Esophagus squamous epithelium (tissue), 4 donors: ENCODE measurements around the gene CYB5R4.

Source experiments
- POLR2A ChIP-seq, 4 donors: fragments of 450-650 bp; IDR thresholded peaks; one replicate each; pipeline ENCODE4 v1.6.1; 2017; ENCODE audit warnings: antibody characterized with exemption in 4 of 4, mild to moderate bottlenecking in 4 of 4, moderate library complexity in 3 of 4
- TF ChIP-seq, protein P1 (sequence below), 6 experiments: fragments of 450-650 bp in 4 of 6; fragments of 200-600 bp in 2 of 6; sonication (generic) in 2 of 6; IDR thresholded peaks; one replicate each; pipeline ENCODE4 v1.5.1; 2016 to 2019; ENCODE audit warnings: antibody characterized with exemption in 6 of 6, mild to moderate bottlenecking in 4 of 6, moderate library complexity in 4 of 6

DNA sequence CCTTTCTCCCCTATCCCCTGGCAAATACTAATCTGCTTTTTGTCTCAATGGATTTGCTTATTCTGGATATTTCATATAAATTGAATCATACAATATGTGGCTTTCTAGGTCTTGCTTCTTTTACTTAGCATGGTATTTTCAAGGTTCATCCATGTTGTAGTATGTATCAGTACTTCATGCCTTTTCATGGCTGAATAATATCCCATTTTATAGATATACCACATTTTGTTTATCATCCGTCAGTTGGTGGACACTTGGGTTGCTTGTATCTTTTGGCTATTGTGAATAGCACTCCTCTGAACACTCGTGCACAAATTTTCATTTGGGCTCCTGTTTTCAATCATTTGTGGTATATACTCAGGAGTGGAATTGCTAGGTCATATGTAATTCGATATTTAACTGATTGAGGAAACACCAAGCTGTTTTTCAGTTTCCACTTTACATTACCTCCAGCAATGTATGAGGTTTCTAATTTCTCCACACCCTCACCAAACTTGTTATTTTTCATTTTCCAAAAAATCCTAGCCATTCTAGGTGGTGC lies 36.8 kb upstream of the CYB5R4 start:
- TF ChIP-seq, protein P1, sequence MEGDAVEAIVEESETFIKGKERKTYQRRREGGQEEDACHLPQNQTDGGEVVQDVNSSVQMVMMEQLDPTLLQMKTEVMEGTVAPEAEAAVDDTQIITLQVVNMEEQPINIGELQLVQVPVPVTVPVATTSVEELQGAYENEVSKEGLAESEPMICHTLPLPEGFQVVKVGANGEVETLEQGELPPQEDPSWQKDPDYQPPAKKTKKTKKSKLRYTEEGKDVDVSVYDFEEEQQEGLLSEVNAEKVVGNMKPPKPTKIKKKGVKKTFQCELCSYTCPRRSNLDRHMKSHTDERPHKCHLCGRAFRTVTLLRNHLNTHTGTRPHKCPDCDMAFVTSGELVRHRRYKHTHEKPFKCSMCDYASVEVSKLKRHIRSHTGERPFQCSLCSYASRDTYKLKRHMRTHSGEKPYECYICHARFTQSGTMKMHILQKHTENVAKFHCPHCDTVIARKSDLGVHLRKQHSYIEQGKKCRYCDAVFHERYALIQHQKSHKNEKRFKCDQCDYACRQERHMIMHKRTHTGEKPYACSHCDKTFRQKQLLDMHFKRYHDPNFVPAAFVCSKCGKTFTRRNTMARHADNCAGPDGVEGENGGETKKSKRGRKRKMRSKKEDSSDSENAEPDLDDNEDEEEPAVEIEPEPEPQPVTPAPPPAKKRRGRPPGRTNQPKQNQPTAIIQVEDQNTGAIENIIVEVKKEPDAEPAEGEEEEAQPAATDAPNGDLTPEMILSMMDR (IDR thresholded peaks at IDR 0.05) = no peak
- no peak for TF ChIP-seq POLR2A (IDR thresholded peaks at IDR 0.05)
